HepG2 (cell line): ENCODE data around the gene FAM81A. TPM values are rescaled to one million over a fixed set of nuclear protein-coding genes. Genes with fewer than 3 reads are reported as not detected.

Source experiments
- CAMTA2 ChIP-seq: sonication (generic); formaldehyde crosslinking; IDR thresholded peaks from 2 replicates; pipeline ENCODE4 v1.4.0; 2020; ENCODE audit warnings: mild to moderate bottlenecking, missing genetic modification reagents, borderline replicate concordance
- DMTF1 ChIP-seq: sonication (generic); formaldehyde crosslinking; IDR thresholded peaks from 2 replicates; pipeline ENCODE4 v1.4.0; 2020; ENCODE audit warnings: mild to moderate bottlenecking, missing genetic modification reagents
- DRAP1 ChIP-seq: IDR thresholded peaks from 2 replicates; pipeline ENCODE4 v1.6.1; 2016; ENCODE audit warnings: missing genetic modification reagents, missing compliant biosample characterization
- GLMP ChIP-seq: sonication (generic); formaldehyde crosslinking; IDR thresholded peaks from 2 replicates; pipeline ENCODE4 v1.9.0; 2021; ENCODE audit warnings: missing genetic modification reagents, mild to moderate bottlenecking, borderline replicate concordance
- MLX ChIP-seq: IDR thresholded peaks from 2 replicates; pipeline ENCODE4 v1.6.1; 2016
- PLSCR1 ChIP-seq: sonication (generic); formaldehyde crosslinking; IDR thresholded peaks from 2 replicates; pipeline ENCODE4 v1.5.0; 2020; ENCODE audit warnings: missing genetic modification reagents, mild to moderate bottlenecking, borderline replicate concordance
- RCOR2 ChIP-seq: IDR thresholded peaks from 2 replicates; pipeline ENCODE4 v1.6.1; 2016; ENCODE audit warnings: missing biosample characterization, missing genetic modification reagents
- SAFB2 ChIP-seq: sonication (generic); formaldehyde crosslinking; IDR thresholded peaks from 2 replicates; pipeline ENCODE4 v1.5.1; 2020; ENCODE audit warnings: missing genetic modification reagents, low read depth, mild to moderate bottlenecking, borderline replicate concordance
- SPEN ChIP-seq: sonication (generic); formaldehyde crosslinking; IDR thresholded peaks from 2 replicates; pipeline ENCODE4 v1.5.1; 2020; ENCODE audit warnings: low read depth, mild to moderate bottlenecking, missing genetic modification reagents
- THAP7 ChIP-seq: sonication (generic); formaldehyde crosslinking; IDR thresholded peaks from 2 replicates; pipeline ENCODE4 v1.8.1; 2023; ENCODE audit warnings: mild to moderate bottlenecking, missing genetic modification reagents
- THAP9 ChIP-seq: sonication (generic); formaldehyde crosslinking; IDR thresholded peaks from 2 replicates; pipeline ENCODE4; 2020; ENCODE audit warnings: missing genetic modification reagents, mild to moderate bottlenecking, borderline replicate concordance
- ZBTB37 ChIP-seq: sonication (generic); formaldehyde crosslinking; IDR thresholded peaks from 2 replicates; pipeline ENCODE4 v1.4.0; 2020; ENCODE audit warnings: mild to moderate bottlenecking, missing genetic modification reagents
- ZNF20 ChIP-seq: sonication (generic); formaldehyde crosslinking; IDR thresholded peaks from 2 replicates; pipeline ENCODE4 v1.4.0; 2020; ENCODE audit warnings: mild to moderate bottlenecking, moderate library complexity, missing genetic modification reagents
- ZNF343 ChIP-seq: sonication (generic); formaldehyde crosslinking; IDR thresholded peaks from 2 replicates; pipeline ENCODE4 v1.4.0; 2020; ENCODE audit warnings: mild to moderate bottlenecking, missing genetic modification reagents
- ZNF615 ChIP-seq: sonication (generic); formaldehyde crosslinking; IDR thresholded peaks from 2 replicates; pipeline ENCODE4 v1.5.0; 2020; ENCODE audit warnings: mild to moderate bottlenecking, missing genetic modification reagents, borderline replicate concordance
- ZNF644 ChIP-seq: IDR thresholded peaks from 2 replicates; pipeline ENCODE4 v1.6.1; 2016; ENCODE audit warnings: low read depth
- ZNF841 ChIP-seq: sonication (generic); formaldehyde crosslinking; IDR thresholded peaks from 2 replicates; pipeline ENCODE4 v1.8.1; 2023; ENCODE audit warnings: missing genetic modification reagents, borderline replicate concordance
- polyA plus RNA-seq, 8 experiments: library from polyadenylated mRNA; depleted of rRNA in 3 of 8; stranded (reverse) in 7 of 8; unstranded in 1 of 8; fragments of >200 nt; fragmentation: Illumina TruSeq in 4 of 8; extraction: Trizol in 4 of 8; gene quantifications; 2 replicates each; pipeline versions ENCODE4 v1.2.1 to v1.2.3, GENCODE V29; 2011 to 2016; ENCODE audit warnings: low read depth in 4 of 8, missing spikeins in 1 of 8, mixed read lengths in 1 of 8; ENCODE audit not compliant: insufficient read depth in 1 of 8
- total RNA-seq, 5 experiments: library from RNA; depleted of rRNA; stranded (reverse); fragments of >200 nt; fragmentation: Illumina TruSeq; extraction: Trizol; gene quantifications; 2 replicates each; pipeline ENCODE4 v1.2.3, GENCODE V29; 2016; ENCODE audit warnings: low read depth in 1 of 5

Gene FAM81A
- total and polyA plus RNA-seq, 2 of the 13 experiments (the other 11 are each of a cell fraction or from before 2014, with no cell fraction given), result 0.09 TPM; not detected in 1

GRCh38 chr15:59553879-59554735, 116.1 kb downstream of the FAM81A start (continued):
- TF ChIP-seq GLMP (CRISPR knock-in tag), result no peak
- TF ChIP-seq ZNF343 (CRISPR knock-in tag), result no peak
- no peak for TF ChIP-seq SAFB2 (CRISPR knock-in tag)
- no peak for TF ChIP-seq THAP9 (CRISPR knock-in tag)
- no peak for TF ChIP-seq THAP7
- TF ChIP-seq SPEN (CRISPR knock-in tag), result peak; percentile 44; the same call in 1 of the 2 replicates
- peak; percentile 74; the same call in 1 of the 2 replicates for TF ChIP-seq ZNF615 (CRISPR knock-in tag)
- TF ChIP-seq MLX (CRISPR knock-in tag), result peak; percentile 87
- no peak for TF ChIP-seq DMTF1
- TF ChIP-seq ZBTB37 (CRISPR knock-in tag), result no peak; the same call in 1 of the 2 replicates
- peak; percentile 39; the same call in 1 of the 2 replicates for TF ChIP-seq DRAP1 (CRISPR knock-in tag)
- peak; percentile 36; the same call in 1 of the 2 replicates for TF ChIP-seq ZNF841 (CRISPR knock-in tag)
- TF ChIP-seq RCOR2 (CRISPR knock-in tag), result peak; percentile 83
- TF ChIP-seq ZNF20, result no peak
- TF ChIP-seq CAMTA2, result no peak
- TF ChIP-seq PLSCR1, result no peak
- 0 out of 2 replicates have a peak, but pooled peaks have one; percentile 54 for TF ChIP-seq ZNF644 (CRISPR knock-in tag)
